Adrenal gland (tissue), 5 donors: ENCODE data around the gene GNPDA2.

Source experiments
- POLR2A ChIP-seq, 2 donors: fragments of 450-650 bp; IDR thresholded peaks; one replicate each; pipeline ENCODE4 v1.6.1; 2017; ENCODE audit warnings: antibody characterized with exemption in 2 of 2, mild to moderate bottlenecking in 2 of 2, moderate library complexity in 1 of 2
- TF ChIP-seq, protein P1 (sequence below), 6 experiments: fragments of 450-650 bp in 4 of 6; fragments of 200-600 bp in 2 of 6; sonication (generic) in 1 of 6; IDR thresholded peaks; 1 replicate in 5 of 6; 2 replicates in 1 of 6; pipeline versions ENCODE4 v1.5.1 to v1.8.0; 2016 to 2021; ENCODE audit warnings: antibody characterized with exemption in 6 of 6, mild to moderate bottlenecking in 2 of 6, moderate library complexity in 1 of 6
- donor health status: DM: no; HTN: no; CAD: no.

DNA sequence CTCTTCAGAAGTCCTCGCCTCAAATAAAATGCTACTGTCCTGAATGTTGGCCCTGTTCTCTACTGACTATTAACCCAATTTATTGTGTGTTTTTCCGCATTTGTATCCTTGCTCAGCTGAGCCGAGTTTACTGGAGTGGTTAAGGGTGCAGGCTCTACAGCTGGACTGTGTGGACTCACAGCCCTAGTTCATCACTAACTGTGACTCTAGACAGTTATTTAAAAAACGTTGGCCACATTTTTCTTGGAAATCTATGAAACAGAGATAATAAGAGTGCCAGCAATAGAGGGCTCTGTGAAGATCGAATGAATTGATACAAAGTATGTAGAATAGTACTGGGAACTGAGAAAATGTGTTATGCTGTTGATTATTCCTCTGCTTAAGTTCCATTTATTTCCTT, 51.0 kb downstream of the GNPDA2 start:
- TF ChIP-seq, protein P1, sequence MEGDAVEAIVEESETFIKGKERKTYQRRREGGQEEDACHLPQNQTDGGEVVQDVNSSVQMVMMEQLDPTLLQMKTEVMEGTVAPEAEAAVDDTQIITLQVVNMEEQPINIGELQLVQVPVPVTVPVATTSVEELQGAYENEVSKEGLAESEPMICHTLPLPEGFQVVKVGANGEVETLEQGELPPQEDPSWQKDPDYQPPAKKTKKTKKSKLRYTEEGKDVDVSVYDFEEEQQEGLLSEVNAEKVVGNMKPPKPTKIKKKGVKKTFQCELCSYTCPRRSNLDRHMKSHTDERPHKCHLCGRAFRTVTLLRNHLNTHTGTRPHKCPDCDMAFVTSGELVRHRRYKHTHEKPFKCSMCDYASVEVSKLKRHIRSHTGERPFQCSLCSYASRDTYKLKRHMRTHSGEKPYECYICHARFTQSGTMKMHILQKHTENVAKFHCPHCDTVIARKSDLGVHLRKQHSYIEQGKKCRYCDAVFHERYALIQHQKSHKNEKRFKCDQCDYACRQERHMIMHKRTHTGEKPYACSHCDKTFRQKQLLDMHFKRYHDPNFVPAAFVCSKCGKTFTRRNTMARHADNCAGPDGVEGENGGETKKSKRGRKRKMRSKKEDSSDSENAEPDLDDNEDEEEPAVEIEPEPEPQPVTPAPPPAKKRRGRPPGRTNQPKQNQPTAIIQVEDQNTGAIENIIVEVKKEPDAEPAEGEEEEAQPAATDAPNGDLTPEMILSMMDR (IDR thresholded peaks at IDR 0.05): no peak
- no peak for TF ChIP-seq POLR2A (IDR thresholded peaks at IDR 0.05)
